Measurements from ENCODE around the gene SAP30BP.

The SAP30BP gene

DNA sequence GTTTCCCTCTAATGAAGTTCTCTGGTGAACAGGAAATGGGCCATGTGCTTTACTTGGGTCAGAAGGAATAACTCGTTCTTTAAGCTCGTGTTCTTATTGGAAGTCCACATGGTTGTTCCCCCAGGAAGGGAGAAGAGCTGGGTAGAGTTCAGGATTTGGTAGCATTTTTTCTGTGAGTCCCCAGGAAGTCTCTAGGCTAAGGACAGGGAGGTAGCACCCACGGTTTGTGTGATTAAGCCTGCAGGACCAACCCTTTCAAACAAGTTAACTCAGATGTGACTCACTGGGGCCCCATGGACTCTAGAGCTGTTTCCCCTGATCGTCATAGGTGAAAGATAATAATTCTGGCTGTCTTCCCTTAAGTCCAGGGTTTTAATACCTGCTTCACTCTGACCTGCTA, 16.4 kb downstream of the SAP30BP start:
- H3K4me3 ChIP-seq (replicated peaks in 1 of 2; ENCODE audit: low read depth in 2 of 2, low read length in 2 of 2), result no peak overlapping the region
- peak in 1 of 2 donors; percentile 82 for DNase-seq (ENCODE audit: low read depth in 2 of 2)
- no peak for TF ChIP-seq CTCF (IDR thresholded peaks at IDR 0.05; ENCODE audit: low read depth, low read length)

DNA sequence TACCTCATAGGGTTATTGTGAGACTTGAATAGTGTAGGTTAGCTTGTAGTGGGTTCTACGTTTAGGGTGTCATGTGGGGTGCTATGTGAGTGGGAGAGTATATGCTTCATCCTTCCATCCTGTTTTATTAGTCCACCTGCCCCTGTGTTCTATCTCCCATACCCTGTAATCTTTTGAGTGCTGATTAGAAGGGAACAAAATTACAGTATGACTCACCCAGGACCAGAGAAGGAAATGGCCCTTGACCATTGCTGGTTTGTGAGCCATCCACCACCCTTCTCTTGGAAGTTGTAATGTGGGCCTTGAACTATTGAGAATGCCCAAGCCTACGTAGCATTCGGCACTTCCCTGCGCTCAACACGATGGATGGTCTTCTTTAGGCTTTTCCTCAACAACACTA, 17.1 kb downstream of the SAP30BP start:
- no peak overlapping the region for H3K4me3 ChIP-seq (replicated peaks in 1 of 2; ENCODE audit: low read depth in 2 of 2, low read length in 2 of 2)
- TF ChIP-seq CTCF (IDR thresholded peaks at IDR 0.05; ENCODE audit: low read depth, low read length), result no peak
- DNase-seq (ENCODE audit: low read depth in 2 of 2), result peak in 1 of 2 donors; percentile 41

DNA sequence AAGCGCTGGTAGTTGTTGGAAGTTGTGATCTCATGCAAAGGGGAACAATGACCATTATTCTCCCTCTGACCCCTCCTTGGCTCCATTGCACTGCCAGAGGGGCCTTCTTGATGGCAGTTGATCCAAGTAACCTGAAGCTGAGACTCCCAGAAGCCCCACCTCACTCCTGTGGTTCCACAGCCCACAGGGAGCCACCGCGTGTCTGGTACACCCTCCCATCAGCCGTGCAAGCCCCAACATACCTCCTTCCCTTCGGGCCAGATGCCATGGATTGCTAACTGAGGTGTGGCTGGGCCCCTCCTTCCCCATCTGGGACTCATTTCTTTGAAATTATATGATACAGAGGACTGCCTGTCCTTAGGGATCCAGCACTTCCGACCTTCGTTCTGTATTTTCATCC, 17.8 kb downstream of the SAP30BP start:
- H3K4me3 ChIP-seq (replicated peaks in 1 of 2; ENCODE audit: low read depth in 2 of 2, low read length in 2 of 2), result no peak overlapping the region
- peak in 1 of 2 donors; percentile 48 for DNase-seq (ENCODE audit: low read depth in 2 of 2)
- no peak for TF ChIP-seq CTCF (IDR thresholded peaks at IDR 0.05; ENCODE audit: low read depth, low read length)

DNA sequence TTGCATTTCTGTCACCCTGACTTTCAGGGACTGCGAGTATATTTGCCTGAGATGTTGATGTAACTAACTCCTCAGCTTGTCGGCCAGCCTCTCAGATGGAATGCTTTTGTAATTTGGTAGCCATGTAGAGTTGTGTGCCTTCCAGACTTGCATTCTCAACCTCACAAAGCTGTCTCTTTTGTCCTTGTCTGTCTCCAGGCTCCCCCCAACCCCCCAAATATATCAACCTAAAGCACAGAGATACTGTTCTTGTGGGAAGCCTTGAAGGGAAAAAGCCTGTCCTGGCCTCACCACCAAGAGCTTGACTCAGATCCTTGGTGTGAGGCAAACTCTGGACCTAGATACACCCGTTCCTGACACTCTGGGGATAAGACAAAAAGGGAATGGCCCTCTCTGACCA, 18.4 kb downstream of the SAP30BP start:
- no peak for DNase-seq (ENCODE audit: low read depth in 2 of 2)
- H3K4me3 ChIP-seq (replicated peaks in 1 of 2; ENCODE audit: low read depth in 2 of 2, low read length in 2 of 2), result no peak overlapping the region
- no peak for TF ChIP-seq CTCF (IDR thresholded peaks at IDR 0.05; ENCODE audit: low read depth, low read length)

GRCh38 chr17:75688209-75688825, 21.2 kb downstream of the SAP30BP start:
- no peak overlapping the region for H3K4me3 ChIP-seq (replicated peaks in 1 of 2; ENCODE audit: low read depth in 2 of 2, low read length in 2 of 2)
- peak; percentile 51 to 79 for DNase-seq (ENCODE audit: low read depth in 2 of 2)
- no peak for TF ChIP-seq CTCF (IDR thresholded peaks at IDR 0.05; ENCODE audit: low read depth, low read length)

GRCh38 chr17:75689441-75689873, 22.3 kb downstream of the SAP30BP start:
- H3K4me3 ChIP-seq (replicated peaks in 1 of 2; ENCODE audit: low read depth in 2 of 2, low read length in 2 of 2), result no peak overlapping the region
- DNase-seq (ENCODE audit: low read depth in 2 of 2), result no peak
- TF ChIP-seq CTCF (IDR thresholded peaks at IDR 0.05; ENCODE audit: low read depth, low read length), result no peak

DNA sequence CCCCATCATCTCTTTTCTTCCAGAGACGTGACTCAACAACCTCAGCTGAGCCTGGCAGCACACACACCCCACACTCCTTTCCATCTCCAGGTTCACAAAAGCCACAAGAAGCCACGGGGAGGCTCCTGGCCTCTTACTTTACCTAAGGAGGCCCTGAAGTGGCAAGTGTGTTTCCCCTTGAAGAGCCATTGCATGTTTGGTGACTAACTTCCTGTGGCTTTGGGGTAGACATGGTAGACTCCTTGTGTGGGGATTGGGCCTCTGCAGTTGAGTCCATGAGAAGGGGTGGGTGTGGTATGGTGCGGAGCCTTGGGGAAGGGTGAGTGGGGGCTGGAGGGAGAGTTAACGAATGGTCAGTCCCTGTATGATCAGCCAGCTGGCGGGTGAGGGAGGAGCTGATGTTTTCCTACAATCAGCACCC, 24.2 kb downstream of the SAP30BP start:
- no peak overlapping the region for H3K4me3 ChIP-seq (replicated peaks in 1 of 2; ENCODE audit: low read depth in 2 of 2, low read length in 2 of 2)
- TF ChIP-seq CTCF (IDR thresholded peaks at IDR 0.05; ENCODE audit: low read depth, low read length), result no peak
- DNase-seq (ENCODE audit: low read depth in 2 of 2), result peak in 1 of 2 donors; percentile 62
